SU-DHL-6 (cell line): Measurements from ENCODE around the gene STARD8.

Experiments
- H2AFZ ChIP-seq: fragments of 200-600 bp; sonication (generic); 2 replicates; pipeline ENCODE4 v1.6.1; 2014; ENCODE audit warnings: low read depth, mild to moderate bottlenecking, moderate library complexity, mixed read lengths, antibody characterized with exemption, low read length; ENCODE audit not compliant: severe bottlenecking
- H3F3A ChIP-seq: fragments of 200-600 bp; shearing (Covaris generic); 2 replicates; pipeline ENCODE4 v1.6.0; 2016; ENCODE audit warnings: antibody characterized with exemption, mild to moderate bottlenecking; ENCODE audit not compliant: insufficient read depth
- H3K27ac ChIP-seq: fragments of 200-600 bp; sonication (generic); 2 replicates; pipeline ENCODE4 v1.5.1; 2016; ENCODE audit warnings: low read depth, mild to moderate bottlenecking, low read length, moderate library complexity, mixed read lengths
- H3K27me3 ChIP-seq: fragments of 200-600 bp; sonication (generic), shearing (Covaris generic); 2 replicates; pipeline ENCODE4 v1.6.0; 2014; ENCODE audit warnings: mild to moderate bottlenecking, low read length
- H3K36me3 ChIP-seq: fragments of 200-600 bp; sonication (generic); 2 replicates; pipeline ENCODE4 v1.6.1; 2014; ENCODE audit warnings: mild to moderate bottlenecking, low read length, mixed read lengths
- H3K4me2 ChIP-seq: fragments of 300-600, 200-600 bp; shearing (Covaris generic), sonication (generic); 2 replicates; pipeline ENCODE4 v1.6.0; 2014; ENCODE audit warnings: low read length, low read depth, mild to moderate bottlenecking; ENCODE audit not compliant: poor library complexity, severe bottlenecking
- H3K4me3 ChIP-seq: fragments of 200-600 bp; sonication (generic); 2 replicates; pipeline ENCODE4 v1.5.1; 2014; ENCODE audit warnings: antibody characterized with exemption, low read length, mild to moderate bottlenecking, mixed read lengths; ENCODE audit not compliant: insufficient read depth, poor library complexity, severe bottlenecking
- H3K79me2 ChIP-seq: fragments of 200-600 bp; sonication (generic); 2 replicates; pipeline ENCODE4 v1.6.1; 2014; ENCODE audit warnings: mild to moderate bottlenecking, low read length, moderate library complexity; ENCODE audit not compliant: insufficient read depth
- H3K9ac ChIP-seq: fragments of 200-600 bp; sonication (generic); 2 replicates; pipeline ENCODE4 v1.7.0; 2014; ENCODE audit warnings: mild to moderate bottlenecking, low read length
- H3K9me2 ChIP-seq: fragments of 200-600 bp; sonication (generic); replicated peaks from 2 replicates; pipeline ENCODE4 v1.6.1; 2014; ENCODE audit warnings: low read length; ENCODE audit not compliant: insufficient read depth
- H3K9me3 ChIP-seq: fragments of 200-600 bp; sonication (generic); 2 replicates; pipeline ENCODE4 v1.6.1; 2014; ENCODE audit warnings: low read length, mixed read lengths; ENCODE audit not compliant: insufficient read depth
- H4K20me1 ChIP-seq: fragments of 200-600 bp; sonication (generic); 2 replicates; pipeline ENCODE4 v1.6.1; 2014; ENCODE audit warnings: low read depth, mild to moderate bottlenecking, antibody characterized with exemption, low read length, moderate library complexity, mixed read lengths
- EZH2phosphoT487 ChIP-seq: fragments of 200-600 bp; sonication (generic), shearing (Covaris generic); conservative IDR thresholded peaks from 2 replicates; pipeline ENCODE4 v1.6.1; 2018; ENCODE audit warnings: mild to moderate bottlenecking, antibody characterized with exemption, low read length, moderate library complexity, mixed read lengths
- TF ChIP-seq, protein P1 (sequence below): fragments of 200-600 bp; sonication (generic); IDR thresholded peaks from one replicate; pipeline ENCODE4 v1.5.1; 2017; ENCODE audit warnings: antibody characterized with exemption, mild to moderate bottlenecking, low read length, moderate library complexity; ENCODE audit not compliant: insufficient read depth, poor library complexity, severe bottlenecking

STARD8 gene

DNA sequence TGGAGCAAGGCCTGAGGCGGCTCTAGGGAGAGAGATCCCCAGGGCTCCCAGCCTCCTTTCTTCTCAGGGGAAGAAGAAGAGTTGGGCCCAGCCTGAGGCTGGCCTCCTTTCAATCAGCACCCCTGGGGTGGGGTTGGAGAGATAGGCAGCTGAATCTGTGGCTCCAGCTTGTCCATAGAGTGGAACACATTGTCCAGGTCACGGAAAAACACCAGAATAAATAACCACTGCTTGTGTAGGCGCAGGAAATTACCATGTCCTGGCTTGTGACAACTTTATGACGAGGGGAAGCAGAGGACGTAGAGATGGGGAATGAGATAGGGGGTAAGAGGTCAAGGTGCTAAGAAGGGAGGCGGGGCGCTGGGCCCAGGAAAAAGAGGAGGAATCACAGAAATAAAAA, 100.6 kb downstream of the STARD8 start:
- H3K9ac ChIP-seq: no peak overlapping the region
- H3K79me2 ChIP-seq: no peaks in the 10 kb centered on the region
- no peaks in the 10 kb centered on the region for H3K36me3 ChIP-seq
- no peak overlapping the region for H2AFZ ChIP-seq
- H3K27ac ChIP-seq: no peak overlapping the region
- H3K27me3 ChIP-seq: no peaks in the 10 kb centered on the region
- H3K9me3 ChIP-seq: no peaks in the 10 kb centered on the region
- H3K4me2 ChIP-seq: no peak overlapping the region
- no peaks in the 10 kb centered on the region for H3F3A ChIP-seq
- TF ChIP-seq, protein P1, sequence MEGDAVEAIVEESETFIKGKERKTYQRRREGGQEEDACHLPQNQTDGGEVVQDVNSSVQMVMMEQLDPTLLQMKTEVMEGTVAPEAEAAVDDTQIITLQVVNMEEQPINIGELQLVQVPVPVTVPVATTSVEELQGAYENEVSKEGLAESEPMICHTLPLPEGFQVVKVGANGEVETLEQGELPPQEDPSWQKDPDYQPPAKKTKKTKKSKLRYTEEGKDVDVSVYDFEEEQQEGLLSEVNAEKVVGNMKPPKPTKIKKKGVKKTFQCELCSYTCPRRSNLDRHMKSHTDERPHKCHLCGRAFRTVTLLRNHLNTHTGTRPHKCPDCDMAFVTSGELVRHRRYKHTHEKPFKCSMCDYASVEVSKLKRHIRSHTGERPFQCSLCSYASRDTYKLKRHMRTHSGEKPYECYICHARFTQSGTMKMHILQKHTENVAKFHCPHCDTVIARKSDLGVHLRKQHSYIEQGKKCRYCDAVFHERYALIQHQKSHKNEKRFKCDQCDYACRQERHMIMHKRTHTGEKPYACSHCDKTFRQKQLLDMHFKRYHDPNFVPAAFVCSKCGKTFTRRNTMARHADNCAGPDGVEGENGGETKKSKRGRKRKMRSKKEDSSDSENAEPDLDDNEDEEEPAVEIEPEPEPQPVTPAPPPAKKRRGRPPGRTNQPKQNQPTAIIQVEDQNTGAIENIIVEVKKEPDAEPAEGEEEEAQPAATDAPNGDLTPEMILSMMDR: no peak
- no peak for TF ChIP-seq EZH2phosphoT487
- no peak overlapping the region for H3K4me3 ChIP-seq
- H4K20me1 ChIP-seq: no peaks in the 10 kb centered on the region
- H3K9me2 ChIP-seq: no peaks in the 10 kb centered on the region

DNA sequence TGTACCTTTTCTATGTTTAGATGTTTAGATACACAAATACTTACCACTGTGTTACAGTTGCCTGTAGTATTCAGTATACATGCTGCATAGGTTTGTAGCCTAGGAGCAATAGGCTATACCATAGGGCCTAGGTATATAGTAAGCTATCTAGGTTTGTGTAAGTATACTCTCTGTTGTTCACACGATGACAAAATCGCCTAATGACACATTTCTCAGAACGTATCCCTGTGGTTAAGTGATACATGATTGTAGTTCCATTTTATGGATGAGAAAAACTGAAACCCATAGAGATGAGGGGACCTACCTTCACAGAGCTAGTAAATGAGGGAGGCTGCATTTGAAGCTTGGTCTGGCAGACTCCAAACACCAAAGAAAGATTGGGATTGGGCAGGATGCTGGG, 102.0 kb downstream of the STARD8 start:
- Histone ChIP-seq H3K9me2 (no peaks in the 10 kb centered on the region), H3K27ac (no peak overlapping the region)
- TF ChIP-seq, protein P1: no peak
- TF ChIP-seq EZH2phosphoT487: no peak

DNA sequence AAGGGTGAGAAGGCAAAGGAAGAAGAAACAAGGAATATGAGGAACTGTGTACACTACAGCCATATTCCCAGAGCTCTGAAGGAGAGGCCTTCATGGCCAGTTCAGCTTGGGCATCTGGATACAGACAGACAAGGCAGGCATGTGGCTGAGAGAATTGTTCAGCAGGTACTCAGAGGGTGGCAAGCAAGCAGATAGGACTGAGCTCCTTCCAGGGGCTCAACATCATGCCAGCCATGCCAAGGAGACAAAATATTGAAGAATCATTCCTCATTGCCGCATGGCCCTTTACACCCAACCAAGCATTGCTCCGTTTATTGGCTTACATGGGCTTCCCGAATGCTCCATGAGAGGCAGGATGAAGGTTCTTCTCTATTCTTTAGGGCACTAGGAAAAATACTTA, 102.8 kb downstream of the STARD8 start:
- no peak overlapping the region for H3K4me3 ChIP-seq
- no peak overlapping the region for H3K27ac ChIP-seq
- H3K9me2 ChIP-seq: no peaks in the 10 kb centered on the region
- H4K20me1 ChIP-seq: no peaks in the 10 kb centered on the region
- no peaks in the 10 kb centered on the region for H3K36me3 ChIP-seq
- H3K27me3 ChIP-seq: no peaks in the 10 kb centered on the region
- H3K9ac ChIP-seq: no peak overlapping the region
- no peaks in the 10 kb centered on the region for H3K9me3 ChIP-seq
- H2AFZ ChIP-seq: no peak overlapping the region
- H3K79me2 ChIP-seq: no peaks in the 10 kb centered on the region
- no peaks in the 10 kb centered on the region for H3F3A ChIP-seq
- no peak overlapping the region for H3K4me2 ChIP-seq
- TF ChIP-seq EZH2phosphoT487: no peak
- TF ChIP-seq, protein P1: no peak

More for the DNA sequence above, 102.0 kb downstream of the STARD8 start:
- Histone ChIP-seq H3K4me2 (no peak overlapping the region), H2AFZ (no peak overlapping the region), H4K20me1 (no peaks in the 10 kb centered on the region), H3K79me2 (no peaks in the 10 kb centered on the region), H3K27me3 (no peaks in the 10 kb centered on the region), H3K9me3 (no peaks in the 10 kb centered on the region), H3K36me3 (no peaks in the 10 kb centered on the region), H3K4me3 (no peak overlapping the region), H3K9ac (no peak overlapping the region), H3F3A (no peaks in the 10 kb centered on the region)
